ENCODE measurements around the gene CNTNAP1.

Gene CNTNAP1

GRCh38 chr17:42743595-42744282 is 61.4 kb downstream of the CNTNAP1 start:
- Mint-ChIP-seq H3K27me3 (no peaks in the 10 kb centered on the region), H3K36me3 (ENCODE audit: insufficient read depth) (peaks cover 11% of the 10 kb centered on the region), H3K27ac (ENCODE audit: low read depth) (peak overlapping the region; percentile 74), H3K9me3 (no peaks in the 10 kb centered on the region), H3K4me1 (peaks cover 22% of the 10 kb centered on the region), H3K4me3 (peak overlapping the region; percentile 85)
- no peak for DNase-seq (ENCODE audit: low spot score in 2 of 2)
- ATAC-seq (replicated peaks; ENCODE audit: extremely low read depth, poor library complexity, severe bottlenecking), result no peak

- Mint-ChIP-seq H3K27me3 (peaks cover 6% of the 10 kb centered on the region), H3K36me3 (ENCODE audit: insufficient read depth) (peaks cover 11% of the 10 kb centered on the region), H3K9me3 (no peaks in the 10 kb centered on the region), H3K4me3 (peak overlapping the region; percentile 85), H3K27ac (ENCODE audit: low read depth) (peak overlapping the region; percentile 74), H3K4me1 (peaks cover 22% of the 10 kb centered on the region)
- ATAC-seq (replicated peaks; ENCODE audit: extremely low read depth, poor library complexity, severe bottlenecking) (peak; percentile 60), DNase-seq (ENCODE audit: low spot score in 2 of 2) (no peak)
Measured at GRCh38 chr17:42744283-42744805, 62.0 kb downstream of the CNTNAP1 start.

- Mint-ChIP-seq H3K9me3 (no peaks in the 10 kb centered on the region), H3K4me1 (peaks cover 22% of the 10 kb centered on the region)
- ATAC-seq (replicated peaks; ENCODE audit: extremely low read depth, poor library complexity, severe bottlenecking), result peak; percentile 90
Measured at GRCh38 chr17:42744806-42745617, 62.7 kb downstream of the CNTNAP1 start, which contains the start of gene EZH1. EZH1 (minus strand) TSS chr17:42745040; CDS start chr17:42728941, 16,099 bp downstream.

GRCh38 chr17:42748202-42748907 is 66.0 kb downstream of the CNTNAP1 start:
- peaks cover 25% of the 10 kb centered on the region for H3K27me3 Mint-ChIP-seq
- H3K9me3 Mint-ChIP-seq, result no peaks in the 10 kb centered on the region
- DNase-seq (ENCODE audit: low spot score in 2 of 2) (no peak), ATAC-seq (replicated peaks; ENCODE audit: extremely low read depth, poor library complexity, severe bottlenecking) (no peak)
- H3K4me1 Mint-ChIP-seq, result peaks cover 16% of the 10 kb centered on the region
- no peak overlapping the region for H3K4me3 Mint-ChIP-seq
- peaks cover 7% of the 10 kb centered on the region for H3K36me3 Mint-ChIP-seq (ENCODE audit: insufficient read depth)
- H3K27ac Mint-ChIP-seq (ENCODE audit: low read depth), result no peak overlapping the region

More at GRCh38 chr17:42744806-42745617, 62.7 kb downstream of the CNTNAP1 start, which contains the start of gene EZH1:
- Mint-ChIP-seq H3K4me3 (peak within 1 kb of the TSS; percentile 85), H3K27me3 (peaks cover 8% of the 10 kb centered on the region), H3K36me3 (ENCODE audit: insufficient read depth) (peaks cover 11% of the 10 kb centered on the region), H3K27ac (ENCODE audit: low read depth) (peak within 1 kb of the TSS; percentile 74)
- peak; percentile 84 to 87 for DNase-seq (ENCODE audit: low spot score in 2 of 2)

- Mint-ChIP-seq H3K4me3 (no peak overlapping the region), H3K27ac (ENCODE audit: low read depth) (no peak overlapping the region), H3K9me3 (no peaks in the 10 kb centered on the region), H3K36me3 (ENCODE audit: insufficient read depth) (peaks cover 7% of the 10 kb centered on the region), H3K4me1 (peaks cover 9% of the 10 kb centered on the region), H3K27me3 (peaks cover 32% of the 10 kb centered on the region)
- no peak for ATAC-seq (replicated peaks; ENCODE audit: extremely low read depth, poor library complexity, severe bottlenecking)
- DNase-seq (ENCODE audit: low spot score in 2 of 2), result no peak
Measured at GRCh38 chr17:42748908-42749798, 66.8 kb downstream of the CNTNAP1 start.

Measured in central memory CD8-positive, alpha-beta T cell (primary cell).